GM12892 (cell line): Measurements from ENCODE around the gene STARD13.

Source experiments
- DNase-seq: peaks from one replicate; pipeline ENCODE4 v3.0.0; 2011; ENCODE audit not compliant: insufficient read length
- FAIRE-seq: peaks from 2 replicates; lab custom pipeline; 2011; peaks lifted over from hg19 to GRCh38; lab: Jason Lieb, UNC
- POLR2A ChIP-seq: IDR thresholded peaks from 2 replicates; pipeline ENCODE4 v1.6.1; 2011; ENCODE audit warnings: low read depth, low read length, control low read depth
- POLR2AphosphoS5 ChIP-seq: IDR thresholded peaks from 2 replicates; pipeline ENCODE4 v1.6.1; 2011; ENCODE audit warnings: low read depth, low read length, control low read depth
- TAF1 ChIP-seq: IDR thresholded peaks from 2 replicates; pipeline ENCODE4 v1.6.1; 2011; ENCODE audit warnings: low read depth, mild to moderate bottlenecking, control low read depth, low read length, borderline replicate concordance

STARD13 gene

DNA sequence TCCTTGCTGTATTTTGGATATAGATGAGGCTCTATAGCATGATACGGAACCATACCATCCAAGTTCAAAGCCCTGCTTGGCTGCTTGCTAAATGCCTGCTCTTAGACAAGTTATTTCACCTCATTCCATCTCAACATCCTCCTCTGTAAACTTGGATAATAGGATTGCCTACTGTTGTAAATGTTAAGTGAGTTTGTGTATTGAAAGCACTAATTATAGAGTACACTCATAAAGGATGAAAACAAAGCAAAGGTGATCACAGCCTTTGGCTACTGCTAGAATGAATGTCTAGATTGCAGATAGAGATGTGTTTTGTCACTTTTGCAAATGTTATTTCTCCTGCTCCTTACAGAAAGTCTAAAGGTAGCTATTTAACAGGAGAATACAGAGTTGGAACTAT, 34.3 kb upstream of the STARD13 start:
- DNase-seq (no peak), FAIRE-seq (no peak)
- TF ChIP-seq TAF1 (no peak), POLR2AphosphoS5 (no peak), POLR2A (no peak)

DNA sequence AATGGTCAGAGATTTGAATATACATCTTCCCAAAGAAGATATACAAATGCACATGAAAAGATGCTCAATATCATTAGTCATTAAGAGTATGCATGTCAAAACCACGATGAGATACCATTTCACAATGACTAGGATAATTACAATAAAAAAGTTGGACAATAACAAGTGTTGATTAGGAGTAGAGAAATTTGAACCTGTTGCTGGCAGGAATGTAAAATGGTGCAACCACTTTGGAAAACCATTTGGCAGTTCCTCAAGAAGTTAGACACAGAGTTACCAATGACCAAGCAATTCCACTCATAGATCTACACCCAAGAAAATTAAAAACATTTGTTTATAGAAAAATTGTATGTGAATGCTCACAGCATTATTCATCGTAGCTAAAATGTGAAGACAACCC, 33.2 kb upstream of the STARD13 start:
- DNase-seq (no peak), FAIRE-seq (no peak)
- TF ChIP-seq POLR2AphosphoS5 (no peak), POLR2A (no peak), TAF1 (no peak)

- DNase-seq (no peak), FAIRE-seq (no peak)
- no peak for TF ChIP-seq TAF1
- TF ChIP-seq POLR2A, result no peak
- TF ChIP-seq POLR2AphosphoS5, result no peak
Observed at GRCh38 chr13:33318037-33318436, 32.5 kb upstream of the STARD13 start.

- FAIRE-seq (no peak), DNase-seq (no peak)
- TF ChIP-seq TAF1, result no peak
- TF ChIP-seq POLR2A, result no peak
Observed at GRCh38 chr13:33316890-33317289, 31.3 kb upstream of the STARD13 start.

DNA sequence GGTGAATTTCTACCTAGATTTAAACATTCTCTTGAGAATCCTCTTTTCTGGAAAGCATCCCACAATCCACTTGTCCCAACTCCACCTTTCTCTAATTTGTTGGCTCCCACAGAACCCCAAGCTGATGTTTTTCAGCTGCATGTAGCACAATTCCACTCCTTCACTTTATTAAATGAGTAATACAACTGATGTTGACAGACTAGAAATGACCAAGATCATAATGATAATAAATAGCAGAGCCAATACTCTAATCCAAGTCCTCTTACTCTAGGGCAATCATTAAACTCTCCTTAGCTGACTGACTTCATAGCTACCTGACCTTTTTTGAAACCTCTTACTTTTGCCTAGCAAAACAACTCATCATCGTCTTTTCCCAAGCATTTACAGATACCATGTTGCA, 27.9 kb upstream of the STARD13 start:
- FAIRE-seq (no peak), DNase-seq (no peak)
- TF ChIP-seq TAF1 (no peak), POLR2A (no peak), POLR2AphosphoS5 (no peak)

GRCh38 chr13:33312861-33313212, 27.3 kb upstream of the STARD13 start:
- FAIRE-seq (no peak), DNase-seq (no peak)
- TF ChIP-seq POLR2A (no peak), POLR2AphosphoS5 (no peak), TAF1 (no peak)

DNA sequence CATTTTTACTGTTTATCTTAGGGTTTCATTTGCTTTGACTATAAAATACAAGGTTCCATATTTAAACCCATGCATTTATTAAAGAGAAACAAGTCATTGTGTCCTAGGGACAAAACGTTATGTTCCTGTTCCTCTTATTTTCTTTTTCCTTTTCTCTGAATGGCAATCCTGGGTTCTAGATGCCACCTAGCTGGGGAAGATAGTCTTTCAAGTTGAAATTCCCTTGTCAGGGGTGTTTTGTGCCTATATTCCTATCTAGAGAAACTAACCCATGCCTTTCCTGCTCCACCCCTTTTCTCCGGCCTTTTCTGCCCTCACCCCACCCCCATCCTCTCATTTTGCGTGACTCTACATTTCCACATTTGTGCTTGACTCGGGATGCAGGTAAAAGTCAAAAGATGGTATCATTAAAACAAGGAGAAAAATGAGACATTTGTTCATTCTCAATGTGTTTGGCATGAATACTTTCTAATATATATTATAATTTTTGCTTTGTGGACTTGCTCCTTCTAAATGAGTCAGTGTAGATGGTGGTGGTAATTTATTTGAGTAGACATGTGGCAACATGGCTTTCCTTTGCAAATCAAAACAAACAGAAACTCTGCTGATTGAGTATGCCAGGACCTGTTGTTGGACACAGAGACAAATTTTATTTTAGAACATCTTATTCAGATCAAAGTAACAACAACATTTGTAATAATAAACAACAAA, 26.8 kb upstream of the STARD13 start:
- TF ChIP-seq POLR2A (no peak), TAF1 (no peak), POLR2AphosphoS5 (no peak)
- DNase-seq (no peak), FAIRE-seq (no peak)

GRCh38 chr13:33311040-33311439, 25.5 kb upstream of the STARD13 start:
- no peak for DNase-seq
- TF ChIP-seq POLR2A, result no peak
- no peak for TF ChIP-seq TAF1
- no peak for TF ChIP-seq POLR2AphosphoS5
- no peak for FAIRE-seq

DNA sequence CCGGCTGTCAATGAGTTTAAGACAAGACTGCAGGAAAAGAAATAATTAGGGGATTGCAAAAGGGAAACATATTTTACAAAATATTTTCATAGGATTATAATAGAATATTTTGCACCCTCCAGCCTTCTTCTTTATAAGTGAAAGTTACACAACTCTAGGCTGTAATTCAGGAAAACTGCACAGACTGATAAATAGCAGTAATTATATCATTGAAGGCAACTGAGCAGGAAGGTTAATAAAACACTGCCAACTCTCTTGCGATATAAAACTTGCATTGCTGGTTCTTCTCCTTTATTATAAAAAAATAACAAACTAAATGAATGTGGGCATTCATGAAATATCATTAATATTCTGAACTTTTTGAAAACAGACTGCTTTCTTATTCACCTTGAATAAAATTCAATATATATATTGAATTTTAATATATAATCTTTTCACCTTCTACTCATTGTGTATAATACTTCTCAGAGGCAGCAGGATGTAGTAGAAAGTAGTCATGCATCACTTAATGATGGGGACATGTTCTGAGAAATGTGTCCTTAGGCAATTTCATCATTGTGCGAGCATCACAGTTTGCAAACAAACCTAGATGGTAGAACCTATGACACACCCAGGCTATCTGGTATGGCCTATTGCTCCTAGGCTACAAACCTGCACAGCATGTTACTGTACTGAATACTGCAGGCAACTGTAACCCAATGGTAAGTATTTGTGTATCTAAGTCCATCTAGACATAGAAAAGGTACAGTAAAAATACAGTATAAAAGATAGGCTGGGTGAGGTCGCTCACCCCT, 24.9 kb upstream of the STARD13 start:
- no peak for FAIRE-seq
- TF ChIP-seq POLR2A, result no peak
- TF ChIP-seq POLR2AphosphoS5, result no peak
- no peak for TF ChIP-seq TAF1
- no peak for DNase-seq

GRCh38 chr13:33308863-33309262, 23.3 kb upstream of the STARD13 start:
- FAIRE-seq, result no peak
- TF ChIP-seq POLR2A, result no peak
- no peak for TF ChIP-seq TAF1
- no peak for TF ChIP-seq POLR2AphosphoS5

GRCh38 chr13:33307843-33308242, 22.3 kb upstream of the STARD13 start:
- DNase-seq (no peak), FAIRE-seq (no peak)
- TF ChIP-seq TAF1, result no peak

More at GRCh38 chr13:33308863-33309262, 23.3 kb upstream of the STARD13 start:
- DNase-seq, result no peak

GRCh38 chr13:33303855-33304597, 18.5 kb upstream of the STARD13 start:
- DNase-seq (no peak), FAIRE-seq (no peak)
- TF ChIP-seq POLR2AphosphoS5 (no peak), POLR2A (no peak), TAF1 (no peak)
